GM23338 (cell line): ENCODE measurements around the gene GRK2.

ENCODE experiments used
- CREB1 ChIP-seq: fragments of 250-450 bp; sonication (Bioruptor Pico); IDR thresholded peaks from 2 replicates; pipeline ENCODE4 v1.5.0; 2020; ENCODE audit warnings: low read depth, mild to moderate bottlenecking, moderate library complexity
- CTCF ChIP-seq, 2 experiments: fragments of 200-600 bp in 1 of 2; sonication (generic) in 1 of 2; conservative IDR thresholded peaks; 2 replicates each; pipeline versions ENCODE4 v1.5.1 to v1.6.1; 2016 to 2017; ENCODE audit warnings: antibody characterized with exemption in 2 of 2, low read depth in 2 of 2, mild to moderate bottlenecking in 2 of 2, moderate library complexity in 1 of 2
- ETS1 ChIP-seq: IDR thresholded peaks from 2 replicates; pipeline ENCODE4 v1.6.1; 2016; ENCODE audit warnings: antibody characterized with exemption
- EZH2 ChIP-seq: fragments of 200-600 bp; sonication (generic); IDR thresholded peaks from one replicate; pipeline ENCODE4 v1.8.0; 2017; ENCODE audit warnings: antibody characterized with exemption, mild to moderate bottlenecking, low read depth; ENCODE audit not compliant: unreplicated experiment
- EZH2phosphoT487 ChIP-seq: fragments of 200-600 bp; sonication (generic); IDR thresholded peaks from one replicate; pipeline ENCODE4 v1.8.1; 2018; ENCODE audit warnings: antibody characterized with exemption; ENCODE audit not compliant: unreplicated experiment
- JUNB ChIP-seq: IDR thresholded peaks from one replicate; pipeline ENCODE4 v1.6.1; 2016; ENCODE audit warnings: antibody characterized with exemption; ENCODE audit not compliant: unreplicated experiment
- NANOG ChIP-seq: IDR thresholded peaks from 2 replicates; pipeline ENCODE4 v1.6.1; 2016; ENCODE audit warnings: antibody characterized with exemption, borderline replicate concordance
- POLR2AphosphoS5 ChIP-seq: IDR thresholded peaks from 2 replicates; pipeline ENCODE4 v1.6.1; 2016; ENCODE audit warnings: antibody characterized with exemption, low read depth
- REST ChIP-seq: IDR thresholded peaks from one replicate; pipeline ENCODE4 v1.6.1; 2018; ENCODE audit warnings: antibody characterized with exemption; ENCODE audit not compliant: unreplicated experiment
- STAT1 ChIP-seq: IDR thresholded peaks from one replicate; pipeline ENCODE4 v1.6.1; 2016; ENCODE audit warnings: antibody characterized with exemption; ENCODE audit not compliant: unreplicated experiment
- ZNF114 ChIP-seq: fragments of 250-450 bp; sonication (Bioruptor Pico); IDR thresholded peaks from 2 replicates; pipeline ENCODE4 v1.5.0; 2020; ENCODE audit warnings: mild to moderate bottlenecking, moderate library complexity
- ZNF331 ChIP-seq: fragments of 250-450 bp; sonication (Bioruptor Pico); IDR thresholded peaks from 2 replicates; pipeline ENCODE4 v1.5.0; 2020; ENCODE audit warnings: low read depth, mild to moderate bottlenecking, moderate library complexity
- ZNF462 ChIP-seq: fragments of 250-450 bp; sonication (Bioruptor Pico); IDR thresholded peaks from 2 replicates; pipeline ENCODE4 v1.5.0; 2020; ENCODE audit warnings: mild to moderate bottlenecking, moderate library complexity

- TF ChIP-seq CTCF (conservative IDR thresholded peaks at IDR 0.05; ENCODE audit: low read depth in 2 of 2) (no peak), POLR2AphosphoS5 (no peak), REST (no peak), EZH2 (no peak), EZH2phosphoT487 (no peak), STAT1 (no peak), CREB1 (CRISPR knock-in tag) (no peak), ZNF462 (no peak), JUNB (no peak), NANOG (no peak), ZNF114 (CRISPR knock-in tag) (no peak), ETS1 (no peak), ZNF331 (CRISPR knock-in tag) (no peak)
These were observed 34.0 kb downstream of the GRK2 start for GRCh38 chr11:67300256-67300755.
